CD14-positive monocyte (primary cell): ENCODE results near the gene FAAP24. TPM values are rescaled to one million over a fixed set of nuclear protein-coding genes. Genes with fewer than 3 reads are reported as not detected.

Source experiments
- DNase-seq, 3 donors: peaks; one replicate each; pipeline ENCODE4 v3.0.0-alpha.2; 2011 to 2022
- H2AFZ ChIP-seq: 2 replicates; pipeline ENCODE4 v1.6.0; 2012; ENCODE audit warnings: mild to moderate bottlenecking, low read depth, low read length, inconsistent platforms; ENCODE audit not compliant: insufficient read depth, poor library complexity, severe bottlenecking
- H3K27ac ChIP-seq, 2 donors: 1 replicate in 1 of 2; 2 replicates in 1 of 2; pipeline ENCODE4 v1.5.1; 2012 to 2013; ENCODE audit warnings: low read length in 2 of 2, control low read depth in 1 of 2, inconsistent platforms in 1 of 2, low read depth in 1 of 2, mild to moderate bottlenecking in 1 of 2
- H3K27me3 ChIP-seq, 2 donors: one replicate each; pipeline versions ENCODE4 v1.6.0 to v1.6.1; 2011 to 2013; ENCODE audit warnings: low read length in 2 of 2; ENCODE audit not compliant: control insufficient read depth in 2 of 2, insufficient read depth in 2 of 2
- H3K36me3 ChIP-seq, 2 donors: replicated peaks in 1 of 2; 1 replicate in 1 of 2; 2 replicates in 1 of 2; pipeline versions ENCODE4 v1.5.1 to v1.6.1; 2012 to 2013; ENCODE audit warnings: low read length in 2 of 2, control low read depth in 1 of 2, inconsistent platforms in 1 of 2, mild to moderate bottlenecking in 1 of 2; ENCODE audit not compliant: insufficient read depth in 2 of 2, control insufficient read depth in 1 of 2
- H3K4me1 ChIP-seq, 2 donors: 1 replicate in 1 of 2; 2 replicates in 1 of 2; pipeline versions ENCODE4 v1.5.1 to v1.6.1; 2012 to 2013; ENCODE audit warnings: low read length in 2 of 2, control low read depth in 1 of 2, inconsistent platforms in 1 of 2, mild to moderate bottlenecking in 1 of 2, moderate library complexity in 1 of 2; ENCODE audit not compliant: insufficient read depth in 2 of 2, control insufficient read depth in 1 of 2
- H3K4me2 ChIP-seq: replicated peaks from 2 replicates; pipeline ENCODE3; 2012; ENCODE audit warnings: low read length, moderate library complexity, mild to moderate bottlenecking; ENCODE audit not compliant: poor library complexity, severe bottlenecking; ENCODE audit errors: extremely low read depth
- H3K4me3 ChIP-seq, 3 experiments: fragments of 200-600 bp in 1 of 3; sonication (generic) in 1 of 3; replicated peaks in 1 of 3; 1 replicate in 2 of 3; 2 replicates in 1 of 3; pipeline ENCODE4 v1.5.1; 2011 to 2013; ENCODE audit warnings: low read length in 3 of 3, mild to moderate bottlenecking in 3 of 3, control low read depth in 2 of 3, low read depth in 2 of 3, inconsistent platforms in 1 of 3, moderate library complexity in 1 of 3
- H3K79me2 ChIP-seq: 2 replicates; pipeline ENCODE4 v1.6.0; 2012; ENCODE audit warnings: mild to moderate bottlenecking, control low read depth, inconsistent platforms, low read length, moderate library complexity; ENCODE audit not compliant: insufficient read depth
- H3K9ac ChIP-seq: 2 replicates; pipeline ENCODE4 v1.6.0; 2017; ENCODE audit warnings: low read length, mild to moderate bottlenecking; ENCODE audit not compliant: insufficient read depth, poor library complexity, severe bottlenecking
- H3K9me3 ChIP-seq, 2 donors: replicated peaks in 1 of 2; 1 replicate in 1 of 2; 2 replicates in 1 of 2; pipeline versions ENCODE4 v1.5.1 to v1.6.1; 2012 to 2013; ENCODE audit warnings: low read length in 2 of 2, control low read depth in 1 of 2; ENCODE audit not compliant: control insufficient read depth in 1 of 2, insufficient read depth in 1 of 2
- H4K20me1 ChIP-seq: 2 replicates; pipeline ENCODE4 v1.6.0; 2012; ENCODE audit warnings: mild to moderate bottlenecking, low read length, control low read depth, moderate library complexity; ENCODE audit not compliant: insufficient read depth
- H3K27ac Mint-ChIP-seq, 7 donors: one replicate each; pipeline ENCODE4 v1.8.0; 2020; ENCODE audit warnings: mild to moderate bottlenecking in 7 of 7, mixed read lengths in 7 of 7, moderate library complexity in 6 of 7, inconsistent platforms in 2 of 7
- H3K27me3 Mint-ChIP-seq, 3 donors: one replicate each; pipeline ENCODE4 v1.8.0; 2021 to 2022; ENCODE audit warnings: low read depth in 3 of 3, mild to moderate bottlenecking in 3 of 3, mixed read lengths in 3 of 3, moderate library complexity in 3 of 3, inconsistent platforms in 1 of 3
- H3K36me3 Mint-ChIP-seq, 2 donors: one replicate each; pipeline ENCODE4 v1.8.0; 2020; ENCODE audit warnings: mixed read lengths in 2 of 2, inconsistent platforms in 1 of 2, mild to moderate bottlenecking in 1 of 2
- H3K4me1 Mint-ChIP-seq: one replicate; pipeline ENCODE4 v1.8.0; 2020; ENCODE audit warnings: mild to moderate bottlenecking, mixed read lengths
- H3K4me3 Mint-ChIP-seq, 2 donors: one replicate each; pipeline ENCODE4 v1.8.0; 2020; ENCODE audit warnings: mild to moderate bottlenecking in 2 of 2, mixed read lengths in 2 of 2, moderate library complexity in 1 of 2
- H3K9me3 Mint-ChIP-seq, 7 donors: one replicate each; pipeline ENCODE4 v1.8.0; 2020 to 2022; ENCODE audit warnings: mixed read lengths in 7 of 7, mild to moderate bottlenecking in 6 of 7, moderate library complexity in 6 of 7, inconsistent platforms in 2 of 7
- WGBS: methylation state at CpG from one replicate; pipeline ENCODE4 v1.1.5; 2013; ENCODE audit warnings: missing lambda C conversion rate; ENCODE audit not compliant: insufficient coverage; 5-methylcytosine and 5-hydroxymethylcytosine counted together
- intact Hi-C, 2 donors: fragments of 100-400 bp; cut with micrococcal nuclease; formaldehyde crosslinking; loops; one replicate each; pipeline versions ENCODE4 v1.15.0 to v1.15.1; 2023
- polyA plus RNA-seq, 3 donors: library from polyadenylated mRNA; depleted of rRNA in 1 of 3; unstranded in 2 of 3; stranded (reverse) in 1 of 3; fragments of 300-500 nt in 2 of 3; fragments of >200 nt in 1 of 3; fragmentation: Illumina TruSeq in 2 of 3; gene quantifications; 1 replicate in 2 of 3; 2 replicates in 1 of 3; pipeline ENCODE4 v1.2.3, GENCODE V29; 2012 to 2021
- TF ChIP-seq, protein P1 (sequence below): fragments of 200-600 bp; IDR thresholded peaks from one replicate; pipeline ENCODE4 v1.8.0; 2022; ENCODE audit warnings: antibody characterized with exemption, mild to moderate bottlenecking

Gene FAAP24
- polyA plus RNA-seq, 3 donors: 0.61 to 4.2 (median 2.3) TPM

DNA sequence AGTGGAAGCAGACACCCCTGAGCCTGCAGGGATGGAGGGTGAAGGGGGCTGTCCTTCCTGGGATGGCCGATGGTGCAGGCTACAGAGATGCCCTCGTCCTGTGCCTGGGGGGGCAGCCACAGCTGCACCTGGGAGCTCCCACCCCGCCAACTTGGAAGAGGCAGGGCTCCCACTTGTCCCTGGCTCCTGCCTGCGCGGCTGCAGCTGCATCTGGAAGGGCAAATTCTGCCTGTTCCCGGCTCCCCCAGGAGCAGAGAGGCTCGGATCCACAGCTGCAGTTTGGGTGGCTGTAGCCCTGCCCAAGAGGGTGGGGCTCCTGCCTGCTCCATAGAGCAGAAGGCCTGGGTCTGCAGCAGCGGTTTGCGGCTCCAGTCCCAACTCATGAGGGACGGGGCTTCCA is 2.5 kb upstream of the FAAP24 start:
- Histone ChIP-seq H3K4me3 (no peak overlapping the region), H2AFZ (no peak overlapping the region), H3K4me1 (peaks cover 11 to 14% of the 10 kb centered on the region in 2 donors), H3K9ac (no peak overlapping the region), H3K79me2 (peaks cover 23% of the 10 kb centered on the region), H3K36me3 (peaks cover 4 to 7% of the 10 kb centered on the region in 2 donors), H3K9me3 (no peaks in the 10 kb centered on the region), H3K27me3 (no peaks in the 10 kb centered on the region), H4K20me1 (no peaks in the 10 kb centered on the region), H3K4me2 (no peak overlapping the region), H3K27ac (no peak overlapping the region)
- Mint-ChIP-seq H3K4me3 (no peak overlapping the region), H3K27ac (no peak overlapping the region), H3K9me3 (no peaks in the 10 kb centered on the region), H3K4me1 (peaks cover 9% of the 10 kb centered on the region), H3K27me3 (no peaks in the 10 kb centered on the region), H3K36me3 (peaks cover 9 to 34% of the 10 kb centered on the region in 2 donors)
- WGBS: 98% methylated on average over 8 of the region's 10 CpGs
- TF ChIP-seq, protein P1, sequence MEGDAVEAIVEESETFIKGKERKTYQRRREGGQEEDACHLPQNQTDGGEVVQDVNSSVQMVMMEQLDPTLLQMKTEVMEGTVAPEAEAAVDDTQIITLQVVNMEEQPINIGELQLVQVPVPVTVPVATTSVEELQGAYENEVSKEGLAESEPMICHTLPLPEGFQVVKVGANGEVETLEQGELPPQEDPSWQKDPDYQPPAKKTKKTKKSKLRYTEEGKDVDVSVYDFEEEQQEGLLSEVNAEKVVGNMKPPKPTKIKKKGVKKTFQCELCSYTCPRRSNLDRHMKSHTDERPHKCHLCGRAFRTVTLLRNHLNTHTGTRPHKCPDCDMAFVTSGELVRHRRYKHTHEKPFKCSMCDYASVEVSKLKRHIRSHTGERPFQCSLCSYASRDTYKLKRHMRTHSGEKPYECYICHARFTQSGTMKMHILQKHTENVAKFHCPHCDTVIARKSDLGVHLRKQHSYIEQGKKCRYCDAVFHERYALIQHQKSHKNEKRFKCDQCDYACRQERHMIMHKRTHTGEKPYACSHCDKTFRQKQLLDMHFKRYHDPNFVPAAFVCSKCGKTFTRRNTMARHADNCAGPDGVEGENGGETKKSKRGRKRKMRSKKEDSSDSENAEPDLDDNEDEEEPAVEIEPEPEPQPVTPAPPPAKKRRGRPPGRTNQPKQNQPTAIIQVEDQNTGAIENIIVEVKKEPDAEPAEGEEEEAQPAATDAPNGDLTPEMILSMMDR: no peak
- intact Hi-C loops: no loop called here
- no peak for DNase-seq

DNA sequence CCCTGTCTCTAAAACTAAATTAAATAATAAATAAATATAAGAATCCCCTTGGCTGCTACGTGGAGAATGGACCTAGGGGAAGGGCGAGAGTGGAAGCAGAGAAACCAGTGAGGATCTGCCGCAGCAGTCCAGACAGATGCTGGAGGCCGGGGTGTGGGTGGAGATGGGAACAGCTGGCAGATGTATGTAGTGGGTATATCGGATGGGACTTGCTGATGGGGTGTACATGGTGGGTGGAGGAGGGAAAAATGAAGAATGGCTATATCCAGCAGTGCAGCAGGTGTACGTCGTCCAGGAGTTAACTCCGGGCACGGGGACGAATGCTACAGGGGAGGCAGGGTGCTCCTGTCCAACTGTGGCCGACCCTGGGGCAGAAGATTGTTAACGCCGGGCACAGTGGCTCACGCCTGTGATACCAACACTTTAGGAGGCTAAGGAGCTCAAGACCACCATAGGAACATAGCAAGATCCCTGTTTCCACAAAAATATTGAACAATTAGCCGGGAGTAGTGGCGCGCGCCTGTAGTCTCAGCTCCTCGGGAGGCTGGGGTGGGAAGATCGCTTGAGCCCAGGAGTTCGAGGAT is 938 bp upstream of the FAAP24 start:
- WGBS: 40% methylated on average over 21 of the region's 21 CpGs
- H3K36me3 Mint-ChIP-seq: peaks cover 3 to 31% of the 10 kb centered on the region in 2 donors
- Histone ChIP-seq H3K36me3 (no peaks in the 10 kb centered on the region), H3K27me3 (no peaks in the 10 kb centered on the region), H3K4me3 (peak overlapping the region; percentile 50 to 96 (median 80)), H3K79me2 (peaks cover 23% of the 10 kb centered on the region), H3K27ac (peak overlapping the region in 1 of 2 donors; percentile 23), H3K4me2 (peak overlapping the region; percentile 84), H3K4me1 (peaks cover 11 to 14% of the 10 kb centered on the region in 2 donors), H4K20me1 (no peaks in the 10 kb centered on the region), H3K9me3 (no peaks in the 10 kb centered on the region), H3K9ac (peak overlapping the region; percentile 60), H2AFZ (peak overlapping the region; percentile 93)
- H3K9me3 Mint-ChIP-seq: no peaks in the 10 kb centered on the region
- no peak for DNase-seq
- peaks cover 9% of the 10 kb centered on the region for H3K4me1 Mint-ChIP-seq
- intact Hi-C loops: loop anchor here (5.0 to 10.0 kb wide), 4 partner anchors 106 to 1454 kb away; partner anchors contain the start of genes GPATCH1 (in 1 of the 2) and UBA2 (in 1 of the 2)
- H3K27ac Mint-ChIP-seq: peak overlapping the region in 5 of 7 donors; percentile 75 to 99 (median 91)
- no peaks in the 10 kb centered on the region for H3K27me3 Mint-ChIP-seq
- TF ChIP-seq, protein P1: no peak
- peak overlapping the region; percentile 97 to 98 for H3K4me3 Mint-ChIP-seq
